GM19395 (cell line): ENCODE measurements around the gene FOXF1.

Experiments
- ATAC-seq: cut with Tn5 transposase; IDR thresholded peaks from one replicate; pipeline ENCODE4 v1.9.1; 2021; ENCODE audit warnings: mild to moderate bottlenecking, moderate library complexity; ENCODE audit not compliant: unreplicated experiment

Gene FOXF1

GRCh38 chr16:86510465-86511261 is at the start of gene FOXF1:
Gene FOXF1 (plus strand): TSS chr16:86510527. CDS start chr16:86510570, 43 bp downstream.
- ATAC-seq: no peak

- no peak for ATAC-seq
Observed at GRCh38 chr16:86461037-86461436, 49.3 kb upstream of the FOXF1 start.

- no peak for ATAC-seq
Observed at GRCh38 chr16:86462334-86463084, 47.8 kb upstream of the FOXF1 start.

GRCh38 chr16:86464044-86464443 is 46.3 kb upstream of the FOXF1 start:
- no peak for ATAC-seq

- ATAC-seq: no peak
Observed at GRCh38 chr16:86465434-86465833, 44.9 kb upstream of the FOXF1 start.

- no peak for ATAC-seq
Observed at GRCh38 chr16:86466696-86467406, 43.5 kb upstream of the FOXF1 start.

GRCh38 chr16:86467490-86467889 is 42.8 kb upstream of the FOXF1 start:
- ATAC-seq: no peak

- no peak for ATAC-seq
Observed at GRCh38 chr16:86470964-86471363, 39.4 kb upstream of the FOXF1 start.

GRCh38 chr16:86471896-86472295 is 38.4 kb upstream of the FOXF1 start:
- no peak for ATAC-seq

GRCh38 chr16:86472366-86472765 is 38.0 kb upstream of the FOXF1 start:
- no peak for ATAC-seq

- ATAC-seq: no peak
Observed at GRCh38 chr16:86476956-86477534, 33.3 kb upstream of the FOXF1 start.

- no peak for ATAC-seq
Observed at GRCh38 chr16:86477642-86478041, 32.7 kb upstream of the FOXF1 start.

GRCh38 chr16:86478779-86479178 is 31.5 kb upstream of the FOXF1 start:
- ATAC-seq: no peak

GRCh38 chr16:86479419-86479818 is 30.9 kb upstream of the FOXF1 start:
- ATAC-seq: no peak

GRCh38 chr16:86480444-86480843 is 29.9 kb upstream of the FOXF1 start:
- ATAC-seq: no peak

- no peak for ATAC-seq
Observed at GRCh38 chr16:86481607-86482006, 28.7 kb upstream of the FOXF1 start.

GRCh38 chr16:86484240-86484639 is 26.1 kb upstream of the FOXF1 start:
- no peak for ATAC-seq

- no peak for ATAC-seq
Observed at GRCh38 chr16:86485746-86486145, 24.6 kb upstream of the FOXF1 start.

GRCh38 chr16:86490859-86491639 is 19.3 kb upstream of the FOXF1 start:
- no peak for ATAC-seq

GRCh38 chr16:86491640-86492023 is 18.7 kb upstream of the FOXF1 start:
- no peak for ATAC-seq
